Fibroblast of skin of scalp (primary cell): ENCODE results near the gene PCNX1.

Experiments
- DNase-seq: peaks from one replicate; pipeline ENCODE4 v3.0.0-alpha.2; 2013

The PCNX1 gene

GRCh38 chr14:71086567-71086966, 179.3 kb downstream of the PCNX1 start:
- no peak for DNase-seq

- peak; percentile 75 for DNase-seq
These were observed 182.7 kb downstream of the PCNX1 start for GRCh38 chr14:71089971-71090370.

GRCh38 chr14:71094722-71095121, 187.5 kb downstream of the PCNX1 start:
- no peak for DNase-seq

GRCh38 chr14:71096947-71097346, 189.7 kb downstream of the PCNX1 start:
- DNase-seq: no peak

GRCh38 chr14:71103662-71104484, 196.6 kb downstream of the PCNX1 start:
- DNase-seq: peak; percentile 66

GRCh38 chr14:71105177-71105576, 197.9 kb downstream of the PCNX1 start:
- DNase-seq: no peak

- DNase-seq: no peak
These were observed 200.7 kb downstream of the PCNX1 start for GRCh38 chr14:71107921-71108320.

- no peak for DNase-seq
These were observed 201.3 kb downstream of the PCNX1 start for GRCh38 chr14:71108398-71109119.

GRCh38 chr14:71113376-71113775, 206.1 kb downstream of the PCNX1 start:
- peak; percentile 88 for DNase-seq

- DNase-seq: no peak
These were observed 207.3 kb downstream of the PCNX1 start for GRCh38 chr14:71114565-71114964.

GRCh38 chr14:71115306-71115705, 208.0 kb downstream of the PCNX1 start:
- no peak for DNase-seq

- no peak for DNase-seq
These were observed 208.7 kb downstream of the PCNX1 start for GRCh38 chr14:71115821-71116567.

GRCh38 chr14:71116568-71117122, 209.4 kb downstream of the PCNX1 start:
- no peak for DNase-seq

- DNase-seq: peak; percentile 95
These were observed 210.8 kb downstream of the PCNX1 start for GRCh38 chr14:71117839-71118743.

- DNase-seq: no peak
These were observed 211.8 kb downstream of the PCNX1 start for GRCh38 chr14:71119075-71119474.

GRCh38 chr14:71119832-71120231, 212.6 kb downstream of the PCNX1 start:
- no peak for DNase-seq

GRCh38 chr14:71121001-71121400, 213.7 kb downstream of the PCNX1 start:
- DNase-seq: no peak

- DNase-seq: no peak
These were observed 214.5 kb downstream of the PCNX1 start for GRCh38 chr14:71121711-71122110.

GRCh38 chr14:71122866-71123565, 215.8 kb downstream of the PCNX1 start:
- DNase-seq: no peak

- no peak for DNase-seq
These were observed 216.4 kb downstream of the PCNX1 start for GRCh38 chr14:71123579-71124135.
